Activated CD8-positive, alpha-beta memory T cell treated with anti-CD3 and anti-CD28 coated beads for 48 hours (primary cell): Measurements from ENCODE around the gene SCNN1A.

Source experiments
- DNase-seq, 3 experiments: peaks; one replicate each; pipeline ENCODE4 v3.0.0-alpha.2; 2020; ENCODE audit warnings: low read depth in 2 of 3, low spot score in 2 of 3

Gene SCNN1A

GRCh38 chr12:6384499-6385436, 9.4 kb upstream of the SCNN1A start:
- no peak for DNase-seq

GRCh38 chr12:6383572-6384498, 8.5 kb upstream of the SCNN1A start, which contains the start of gene LTBR:
LTBR (plus strand) TSS chr12:6384162; CDS start chr12:6384359, 197 bp downstream.
- no peak for DNase-seq

GRCh38 chr12:6382982-6383381, 7.6 kb upstream of the SCNN1A start:
- no peak for DNase-seq

GRCh38 chr12:6382371-6382770, 7.0 kb upstream of the SCNN1A start:
- no peak for DNase-seq

- DNase-seq: no peak
These were observed 5.1 kb upstream of the SCNN1A start for GRCh38 chr12:6380141-6381121.

GRCh38 chr12:6378709-6379472, 3.5 kb upstream of the SCNN1A start:
- no peak for DNase-seq

- DNase-seq: no peak
These were observed 2.3 kb upstream of the SCNN1A start for GRCh38 chr12:6377667-6377994.

GRCh38 chr12:6376870-6377666, 1.7 kb upstream of the SCNN1A start:
- no peak for DNase-seq

GRCh38 chr12:6376079-6376869, 911 bp upstream of the SCNN1A start:
- no peak for DNase-seq

GRCh38 chr12:6374786-6375160, 590 bp downstream of the SCNN1A start:
- DNase-seq: no peak

GRCh38 chr12:6374028-6374785, 1.2 kb downstream of the SCNN1A start:
- no peak for DNase-seq

- DNase-seq: no peak
These were observed 2.2 kb downstream of the SCNN1A start for GRCh38 chr12:6373022-6373787.

- no peak for DNase-seq
These were observed 2.9 kb downstream of the SCNN1A start for GRCh38 chr12:6372403-6373003.

- no peak for DNase-seq
These were observed 4.2 kb downstream of the SCNN1A start for GRCh38 chr12:6370994-6371754.

GRCh38 chr12:6370576-6370935, 4.8 kb downstream of the SCNN1A start:
- DNase-seq: no peak
